Small intestine (tissue), 7 donors: ENCODE results near the gene KCNH8. TPM values are rescaled to one million over a fixed set of nuclear protein-coding genes. Genes with fewer than 3 reads are reported as not detected.

Experiments
- DNase-seq, 2 donors: peaks; one replicate each; pipeline versions ENCODE4 v3.0.0 to v3.0.0-alpha.2; 2013
- FAIRE-seq: peaks from 2 replicates; lab custom pipeline; 2012; peaks lifted over from hg19 to GRCh38; lab: Jason Lieb, UNC
- H3K27ac ChIP-seq, 3 donors: one replicate each; pipeline ENCODE4 v1.5.1; 2013; ENCODE audit warnings: low read length in 2 of 3, mild to moderate bottlenecking in 2 of 3, control low read depth in 1 of 3, inconsistent platforms in 1 of 3, low read depth in 1 of 3, moderate library complexity in 1 of 3
- H3K27me3 ChIP-seq, 3 donors: one replicate each; pipeline ENCODE4 v1.6.1; 2013; ENCODE audit warnings: low read length in 3 of 3, inconsistent platforms in 1 of 3; ENCODE audit not compliant: control insufficient read depth in 3 of 3, insufficient read depth in 3 of 3
- H3K36me3 ChIP-seq, 3 donors: one replicate each; pipeline ENCODE4 v1.6.1; 2013; ENCODE audit warnings: low read length in 3 of 3, inconsistent platforms in 1 of 3, low read depth in 1 of 3, mild to moderate bottlenecking in 1 of 3, moderate library complexity in 1 of 3; ENCODE audit not compliant: control insufficient read depth in 3 of 3, insufficient read depth in 2 of 3
- H3K4me1 ChIP-seq, 3 donors: one replicate each; pipeline ENCODE4 v1.6.1; 2013; ENCODE audit warnings: low read length in 2 of 3, inconsistent platforms in 1 of 3, low read depth in 1 of 3, mild to moderate bottlenecking in 1 of 3, moderate library complexity in 1 of 3; ENCODE audit not compliant: control insufficient read depth in 3 of 3, insufficient read depth in 2 of 3
- H3K4me3 ChIP-seq, 3 donors: one replicate each; pipeline ENCODE4 v1.5.1; 2013; ENCODE audit warnings: low read length in 3 of 3, control low read depth in 1 of 3, inconsistent platforms in 1 of 3, low read depth in 1 of 3, mild to moderate bottlenecking in 1 of 3, moderate library complexity in 1 of 3
- H3K9me3 ChIP-seq, 2 donors: one replicate each; pipeline ENCODE4 v1.6.1; 2013; ENCODE audit warnings: low read depth in 1 of 2, low read length in 1 of 2; ENCODE audit not compliant: control insufficient read depth in 2 of 2, insufficient read depth in 1 of 2
- WGBS, 3 donors: extraction: QIAGEN DNeasy Blood & Tissue Kit; methylation state at CpG; one replicate each; pipeline ENCODE4 v1.1.7; 2013; 5-methylcytosine and 5-hydroxymethylcytosine counted together
- polyA plus RNA-seq, 4 donors: library from polyadenylated mRNA; stranded (reverse) in 3 of 4; unstranded in 1 of 4; fragments of 200-250 nt in 3 of 4; fragments of 120-200 nt in 1 of 4; gene quantifications; one replicate each; pipeline versions ENCODE4 v1.2.1 to v1.2.3, GENCODE V29; 2013
- donor health status: healthy with polysubstance abuse.
- donor health status: control.
- donor health status: control.
- donor health status: Bipolar disorder and iron deficiency.
- donor health status: healthy.

KCNH8 gene
- polyA plus RNA-seq, 4 donors: 0.46 to 0.66 TPM; not detected in 2

GRCh38 chr3:19457449-19457848, 309.1 kb downstream of the KCNH8 start:
- no peaks in the 10 kb centered on the region for H3K9me3 ChIP-seq
- no peak for DNase-seq
- H3K27me3 ChIP-seq: no peaks in the 10 kb centered on the region
- no peaks in the 10 kb centered on the region for H3K36me3 ChIP-seq
- no peak overlapping the region for H3K27ac ChIP-seq
- H3K4me3 ChIP-seq: no peak overlapping the region
- 82 to 89% (median 83%) methylated on average over 3 of the region's 3 CpGs for WGBS, 3 donors
- FAIRE-seq: no peak
- no peaks in the 10 kb centered on the region for H3K4me1 ChIP-seq

- DNase-seq (no peak), FAIRE-seq (no peak)
- H3K27ac ChIP-seq: no peak overlapping the region
- no peak overlapping the region for H3K4me3 ChIP-seq
- no peaks in the 10 kb centered on the region for H3K9me3 ChIP-seq
- no peaks in the 10 kb centered on the region for H3K36me3 ChIP-seq
- H3K27me3 ChIP-seq: no peaks in the 10 kb centered on the region
- no peaks in the 10 kb centered on the region for H3K4me1 ChIP-seq
These were observed 319.5 kb downstream of the KCNH8 start for GRCh38 chr3:19467761-19468160.

GRCh38 chr3:19471138-19471537, 322.8 kb downstream of the KCNH8 start:
- Histone ChIP-seq H3K4me1 (no peaks in the 10 kb centered on the region), H3K27me3 (no peaks in the 10 kb centered on the region), H3K36me3 (no peaks in the 10 kb centered on the region), H3K4me3 (no peak overlapping the region), H3K9me3 (no peaks in the 10 kb centered on the region), H3K27ac (no peak overlapping the region)
- no peak for FAIRE-seq
- DNase-seq: no peak
- WGBS, 3 donors: 76 to 89% (median 85%) methylated on average over 4 of the region's 4 CpGs

DNA sequence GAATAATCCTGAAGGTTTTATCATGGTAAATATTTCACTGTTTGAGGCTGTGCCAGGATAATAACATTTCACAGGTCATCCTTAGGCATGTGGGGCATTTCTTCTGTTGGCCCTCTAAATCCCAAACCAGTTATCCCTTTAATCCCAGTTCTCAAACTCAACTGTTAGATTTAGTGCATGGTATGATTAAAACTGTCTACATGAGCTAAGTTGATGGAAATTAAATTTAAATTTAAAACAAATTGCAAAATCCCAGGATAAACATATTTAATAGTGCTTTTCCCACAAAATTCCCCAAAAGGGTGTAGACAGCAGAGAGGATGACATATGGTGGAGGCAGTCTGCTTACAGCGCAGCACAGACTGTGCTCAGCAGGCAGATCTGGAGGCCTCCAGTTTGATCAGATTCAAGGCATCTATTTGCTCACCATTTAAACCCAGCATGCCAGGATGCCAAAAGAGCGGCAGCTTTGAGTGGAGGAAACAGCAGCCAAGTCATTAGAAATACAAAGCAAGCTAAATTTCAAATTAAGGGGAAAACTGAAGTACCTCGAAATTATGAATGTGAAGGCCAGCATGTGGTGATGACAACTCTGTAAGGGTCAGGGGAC, 325.8 kb downstream of the KCNH8 start:
- DNase-seq (no peak), FAIRE-seq (no peak)
- H3K36me3 ChIP-seq: no peaks in the 10 kb centered on the region
- 72 to 87% (median 79%) methylated on average over 3 of the region's 3 CpGs for WGBS, 3 donors
- H3K9me3 ChIP-seq: no peaks in the 10 kb centered on the region
- no peaks in the 10 kb centered on the region for H3K4me1 ChIP-seq
- no peak overlapping the region for H3K4me3 ChIP-seq
- no peak overlapping the region for H3K27ac ChIP-seq
- no peaks in the 10 kb centered on the region for H3K27me3 ChIP-seq

DNA sequence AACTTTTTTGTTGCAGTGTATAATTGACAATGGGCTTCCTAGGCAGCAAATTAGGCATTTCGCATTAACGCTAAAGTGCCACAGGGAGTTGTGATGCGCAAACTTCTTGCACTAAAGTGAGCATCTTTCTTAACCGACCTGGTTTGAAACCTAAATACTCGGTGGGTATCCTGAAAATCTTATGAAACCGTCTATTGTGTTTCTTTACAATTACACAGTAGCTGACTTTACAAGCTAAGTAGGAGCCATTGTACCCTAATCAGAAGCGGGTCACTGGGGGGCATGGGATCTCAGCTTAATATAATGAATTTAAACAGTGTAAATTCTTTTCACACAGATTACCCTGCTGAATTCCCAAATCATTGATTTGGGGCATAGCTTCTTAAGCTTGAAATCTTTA, 328.0 kb downstream of the KCNH8 start:
- H3K9me3 ChIP-seq: no peaks in the 10 kb centered on the region
- FAIRE-seq: no peak
- no peak for DNase-seq
- no peaks in the 10 kb centered on the region for H3K27me3 ChIP-seq
- 81 to 88% (median 87%) methylated on average over 7 of the region's 7 CpGs for WGBS, 3 donors
- H3K36me3 ChIP-seq: no peaks in the 10 kb centered on the region
- H3K4me3 ChIP-seq: no peak overlapping the region
- H3K4me1 ChIP-seq: no peaks in the 10 kb centered on the region
- H3K27ac ChIP-seq: no peak overlapping the region

DNA sequence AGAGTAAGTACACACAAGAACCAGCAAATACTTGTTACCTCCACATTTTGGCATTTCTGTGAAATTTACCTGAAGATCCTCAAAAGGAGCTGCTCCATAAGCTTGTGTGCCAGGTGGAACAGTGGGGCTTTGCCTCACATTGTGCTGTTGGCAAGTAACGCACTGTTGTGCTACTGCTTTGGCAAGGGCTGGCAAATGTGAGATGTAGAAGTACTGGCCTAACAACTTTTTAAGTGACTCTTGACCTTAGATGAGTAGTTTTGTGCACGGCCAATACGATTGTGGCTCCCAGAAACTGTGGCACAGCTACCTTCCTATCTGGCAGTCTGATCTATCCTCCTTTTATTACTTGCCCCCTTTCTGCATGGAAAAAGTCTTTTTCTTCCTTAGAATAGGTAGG, 337.0 kb downstream of the KCNH8 start:
- DNase-seq: no peak
- H3K27ac ChIP-seq: no peak overlapping the region
- H3K4me1 ChIP-seq: no peaks in the 10 kb centered on the region
- peaks cover 0 to 2% of the 10 kb centered on the region in 2 donors for H3K9me3 ChIP-seq
- 88 to 92% (median 89%) methylated on average over 3 of the region's 3 CpGs for WGBS, 3 donors
- no peaks in the 10 kb centered on the region for H3K36me3 ChIP-seq
- no peak for FAIRE-seq
- H3K27me3 ChIP-seq: no peaks in the 10 kb centered on the region
- no peak overlapping the region for H3K4me3 ChIP-seq

DNA sequence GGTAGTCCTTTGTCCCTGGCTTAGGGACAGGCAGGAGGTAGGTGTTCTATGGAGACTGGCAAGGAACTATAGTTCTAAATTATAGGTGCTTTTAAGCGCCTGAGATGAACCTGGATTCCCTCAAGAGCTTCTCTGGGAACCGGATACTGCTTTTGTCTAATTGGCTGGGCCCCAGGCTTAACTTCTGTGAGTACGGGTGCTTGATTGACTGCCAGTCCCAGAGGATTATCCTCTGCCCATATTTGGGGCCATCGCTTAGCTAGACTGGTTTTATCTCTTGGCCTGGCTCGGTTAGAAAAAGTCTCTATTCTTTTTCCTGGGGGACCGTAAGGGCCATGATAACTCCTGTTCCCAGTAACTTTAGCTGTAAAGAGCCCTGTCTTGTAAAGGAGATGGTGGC, 339.1 kb downstream of the KCNH8 start:
- DNase-seq: no peak
- no peak for FAIRE-seq
- Histone ChIP-seq H3K27ac (no peak overlapping the region), H3K9me3 (peaks cover 0 to 2% of the 10 kb centered on the region in 2 donors), H3K4me3 (no peak overlapping the region), H3K27me3 (no peaks in the 10 kb centered on the region), H3K36me3 (no peaks in the 10 kb centered on the region), H3K4me1 (no peaks in the 10 kb centered on the region)
- 72 to 95% (median 87%) methylated on average over 6 of the region's 6 CpGs for WGBS, 3 donors

DNA sequence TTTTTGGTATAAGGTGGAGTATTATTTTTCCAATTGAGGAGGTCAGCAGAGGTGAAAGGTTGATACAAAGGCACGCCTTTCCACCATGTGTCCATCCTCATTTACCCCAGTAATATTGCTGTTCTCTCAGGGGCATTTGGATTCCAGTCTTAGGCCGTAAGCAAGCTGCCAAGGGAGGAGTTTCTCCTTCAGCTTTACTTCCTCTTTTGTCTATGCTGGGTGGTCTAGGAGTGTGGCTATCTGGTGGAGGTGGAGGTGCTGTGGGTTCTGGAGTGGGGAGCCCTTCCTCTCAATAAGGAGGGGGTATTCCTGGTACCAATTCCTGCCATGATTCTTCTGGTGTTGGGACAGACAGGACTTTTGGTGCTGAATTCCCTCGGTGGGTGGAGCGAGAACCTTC, 340.6 kb downstream of the KCNH8 start:
- Histone ChIP-seq H3K27me3 (no peaks in the 10 kb centered on the region), H3K4me3 (no peak overlapping the region), H3K4me1 (no peaks in the 10 kb centered on the region), H3K27ac (no peak overlapping the region), H3K9me3 (peaks cover 0 to 2% of the 10 kb centered on the region in 2 donors), H3K36me3 (no peaks in the 10 kb centered on the region)
- FAIRE-seq: no peak
- WGBS, 3 donors: 85 to 94% (median 87%) methylated on average over 4 of the region's 4 CpGs
- DNase-seq: no peak

GRCh38 chr3:19489936-19490335, 341.6 kb downstream of the KCNH8 start:
- H3K4me1 ChIP-seq: no peaks in the 10 kb centered on the region
- H3K4me3 ChIP-seq: no peak overlapping the region
- FAIRE-seq (no peak), DNase-seq (no peak)
- H3K27me3 ChIP-seq: no peaks in the 10 kb centered on the region
- peaks cover 0 to 2% of the 10 kb centered on the region in 2 donors for H3K9me3 ChIP-seq
- H3K27ac ChIP-seq: no peak overlapping the region
- H3K36me3 ChIP-seq: no peaks in the 10 kb centered on the region
- 89 to 94% (median 91%) methylated on average over 13 of the region's 13 CpGs for WGBS, 3 donors
